ENCODE measurements around the gene EPHA3.

GRCh38 chr3:89320186-89320585 is 212.8 kb downstream of the EPHA3 start:
- TF ChIP-seq, protein P1, sequence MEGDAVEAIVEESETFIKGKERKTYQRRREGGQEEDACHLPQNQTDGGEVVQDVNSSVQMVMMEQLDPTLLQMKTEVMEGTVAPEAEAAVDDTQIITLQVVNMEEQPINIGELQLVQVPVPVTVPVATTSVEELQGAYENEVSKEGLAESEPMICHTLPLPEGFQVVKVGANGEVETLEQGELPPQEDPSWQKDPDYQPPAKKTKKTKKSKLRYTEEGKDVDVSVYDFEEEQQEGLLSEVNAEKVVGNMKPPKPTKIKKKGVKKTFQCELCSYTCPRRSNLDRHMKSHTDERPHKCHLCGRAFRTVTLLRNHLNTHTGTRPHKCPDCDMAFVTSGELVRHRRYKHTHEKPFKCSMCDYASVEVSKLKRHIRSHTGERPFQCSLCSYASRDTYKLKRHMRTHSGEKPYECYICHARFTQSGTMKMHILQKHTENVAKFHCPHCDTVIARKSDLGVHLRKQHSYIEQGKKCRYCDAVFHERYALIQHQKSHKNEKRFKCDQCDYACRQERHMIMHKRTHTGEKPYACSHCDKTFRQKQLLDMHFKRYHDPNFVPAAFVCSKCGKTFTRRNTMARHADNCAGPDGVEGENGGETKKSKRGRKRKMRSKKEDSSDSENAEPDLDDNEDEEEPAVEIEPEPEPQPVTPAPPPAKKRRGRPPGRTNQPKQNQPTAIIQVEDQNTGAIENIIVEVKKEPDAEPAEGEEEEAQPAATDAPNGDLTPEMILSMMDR (conservative IDR thresholded peaks at IDR 0.05; ENCODE audit: low read length) = no peak
- TF ChIP-seq EZH2phosphoT487 (IDR thresholded peaks at IDR 0.05; ENCODE audit: borderline replicate concordance) = no peak
